Measurements from ENCODE around the gene FBXL14. TPM values are rescaled to one million over a fixed set of nuclear protein-coding genes. Genes with fewer than 3 reads are reported as not detected.
A peak's percentile ranks its signal among the peaks of the same experiment; 100 is the strongest.

FBXL14 gene
- total and polyA plus RNA-seq, 9 of the 15 experiments (the other 6 are each of a cell fraction or from before 2014, with no cell fraction given): 0.13 to 9.8 (median 3.3) TPM

DNA sequence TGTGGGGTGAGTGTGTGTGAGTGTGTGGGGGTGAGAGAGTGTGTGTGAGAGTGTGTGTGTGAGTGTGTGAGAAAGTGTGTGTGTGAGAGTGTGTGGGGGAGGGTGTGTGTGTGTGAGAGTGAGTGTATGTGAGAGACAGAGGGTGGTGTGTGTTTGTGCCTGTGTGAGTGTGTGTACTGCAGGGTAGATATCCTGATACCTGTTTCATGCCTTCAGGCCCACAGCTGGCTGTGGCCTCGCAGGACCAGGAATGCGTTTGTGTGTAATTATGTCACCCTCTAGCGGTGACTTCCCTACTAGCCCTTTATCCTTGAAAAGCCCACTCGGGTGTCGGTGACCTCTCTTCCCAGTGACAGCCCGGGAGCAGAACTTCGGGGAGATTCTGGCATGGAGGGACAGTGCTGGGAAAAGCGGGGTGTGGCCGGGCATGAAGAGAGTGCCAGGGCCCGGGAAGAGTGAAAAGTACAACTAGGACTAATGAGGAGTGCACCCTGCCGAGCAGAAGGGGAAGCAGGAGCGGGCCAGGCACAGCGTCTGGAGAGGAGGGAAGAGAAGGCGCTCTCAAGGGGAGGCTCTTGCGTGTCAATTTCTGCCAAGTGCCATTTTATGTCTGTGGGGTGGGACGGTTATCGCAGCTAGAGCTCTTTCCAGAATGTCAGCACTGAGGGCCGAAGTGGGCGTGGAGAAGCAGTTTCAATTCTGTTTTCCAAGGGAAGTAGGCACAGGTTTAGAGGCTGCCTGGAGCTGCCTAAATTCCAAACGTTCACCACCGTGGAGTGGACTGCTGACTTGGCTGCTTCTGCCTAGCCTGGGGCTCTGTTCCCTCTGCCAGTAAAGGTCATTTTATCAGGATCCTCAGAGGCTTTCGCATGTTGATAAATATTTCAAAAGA, 11.0 kb upstream of the FBXL14 start (continued):
- TF ChIP-seq MYBL2 (IDR thresholded peaks at IDR 0.05; ENCODE audit: low read depth): no peak
- TF ChIP-seq MYBL2 (CRISPR knock-in tag; IDR thresholded peaks at IDR 0.05; ENCODE audit: borderline replicate concordance): no peak
- TF ChIP-seq, protein P1, sequence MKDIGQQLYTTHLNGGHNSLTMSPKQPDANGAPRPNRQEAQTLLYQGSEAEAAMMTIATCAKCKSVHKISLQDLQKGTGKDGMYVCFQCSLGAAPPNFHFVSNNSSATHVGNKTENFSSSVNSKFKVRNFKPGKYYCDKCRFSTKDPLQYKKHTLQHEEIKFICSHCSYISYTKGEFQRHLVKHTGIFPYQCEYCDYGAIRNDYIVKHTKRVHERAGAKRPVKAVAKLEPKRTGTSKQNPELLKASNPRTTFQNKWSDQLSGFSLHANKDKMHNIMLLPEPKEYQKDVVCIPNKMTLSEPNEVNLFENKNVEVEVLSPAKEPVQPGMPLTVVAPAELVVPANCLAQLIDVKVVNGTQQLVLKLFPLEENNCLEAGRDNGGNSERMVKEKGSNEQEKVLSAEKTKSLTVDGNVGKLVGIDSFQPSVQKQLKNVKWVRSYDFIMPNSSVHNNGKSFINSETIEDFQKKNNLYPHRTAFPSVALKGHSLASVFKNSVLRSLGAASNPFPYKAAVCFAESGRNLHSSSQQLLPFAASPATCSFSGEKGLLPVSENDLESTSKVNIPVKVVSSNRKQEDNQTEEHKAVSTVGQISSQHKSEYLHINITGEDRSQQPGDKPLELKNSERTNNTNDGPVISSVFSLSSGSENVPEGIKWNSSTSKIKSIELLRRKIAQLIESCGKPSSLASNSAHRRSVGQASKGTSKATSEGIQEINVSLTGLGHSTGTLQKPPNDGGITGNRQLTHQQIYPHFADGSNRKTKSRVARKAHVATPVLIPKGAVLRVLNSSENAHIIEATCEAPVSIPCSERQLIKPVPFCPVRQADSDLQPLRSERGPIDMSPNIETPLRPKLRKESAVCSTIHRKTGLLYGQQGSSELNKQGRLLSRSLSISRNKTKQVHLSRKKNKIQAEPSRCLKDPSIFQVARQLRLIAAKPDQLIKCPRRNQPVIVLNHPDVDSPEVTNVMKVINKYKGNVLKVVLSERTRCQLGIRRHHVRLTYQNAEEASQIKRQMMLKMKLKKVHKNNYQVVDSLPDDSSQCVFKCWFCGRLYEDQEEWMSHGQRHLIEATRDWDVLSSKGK (CRISPR knock-in tag; IDR thresholded peaks at IDR 0.05): no peak
- TF ChIP-seq ELF1 (tag; IDR thresholded peaks at IDR 0.05): no peak
- no peak for TF ChIP-seq SIRT6 (IDR thresholded peaks at IDR 0.05; ENCODE audit: low read depth, low read length)
- no peak for TF ChIP-seq LEF1 (IDR thresholded peaks at IDR 0.05)
- TF ChIP-seq, protein P2, sequence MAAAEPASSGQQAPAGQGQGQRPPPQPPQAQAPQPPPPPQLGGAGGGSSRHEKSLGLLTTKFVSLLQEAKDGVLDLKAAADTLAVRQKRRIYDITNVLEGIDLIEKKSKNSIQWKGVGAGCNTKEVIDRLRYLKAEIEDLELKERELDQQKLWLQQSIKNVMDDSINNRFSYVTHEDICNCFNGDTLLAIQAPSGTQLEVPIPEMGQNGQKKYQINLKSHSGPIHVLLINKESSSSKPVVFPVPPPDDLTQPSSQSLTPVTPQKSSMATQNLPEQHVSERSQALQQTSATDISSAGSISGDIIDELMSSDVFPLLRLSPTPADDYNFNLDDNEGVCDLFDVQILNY (CRISPR knock-in tag; IDR thresholded peaks at IDR 0.05): no peak
- TF ChIP-seq NR1H2 (CRISPR knock-in tag; IDR thresholded peaks at IDR 0.05): no peak
- TF ChIP-seq, protein P3, sequence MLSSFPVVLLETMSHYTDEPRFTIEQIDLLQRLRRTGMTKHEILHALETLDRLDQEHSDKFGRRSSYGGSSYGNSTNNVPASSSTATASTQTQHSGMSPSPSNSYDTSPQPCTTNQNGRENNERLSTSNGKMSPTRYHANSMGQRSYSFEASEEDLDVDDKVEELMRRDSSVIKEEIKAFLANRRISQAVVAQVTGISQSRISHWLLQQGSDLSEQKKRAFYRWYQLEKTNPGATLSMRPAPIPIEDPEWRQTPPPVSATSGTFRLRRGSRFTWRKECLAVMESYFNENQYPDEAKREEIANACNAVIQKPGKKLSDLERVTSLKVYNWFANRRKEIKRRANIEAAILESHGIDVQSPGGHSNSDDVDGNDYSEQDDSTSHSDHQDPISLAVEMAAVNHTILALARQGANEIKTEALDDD (IDR thresholded peaks at IDR 0.05): no peak
- no peak for TF ChIP-seq MAFF (IDR thresholded peaks at IDR 0.05; ENCODE audit: low read length)
- TF ChIP-seq ZNF41 (CRISPR knock-in tag; conservative IDR thresholded peaks at IDR 0.05): no peak
- TF ChIP-seq RBFOX2 (IDR thresholded peaks at IDR 0.05; ENCODE audit: low read depth, low read length): peak; percentile 46; the same call in 1 of the 2 replicates
- TF ChIP-seq MED1 (CRISPR knock-in tag; IDR thresholded peaks at IDR 0.05; ENCODE audit: borderline replicate concordance): no peak
- no peak for TF ChIP-seq SOX6 (IDR thresholded peaks at IDR 0.05)
- 0 out of 2 replicates have a peak, but pooled peaks have one; percentile 30 for TF ChIP-seq SMARCA4 (IDR thresholded peaks at IDR 0.05)
- TF ChIP-seq FOS (IDR thresholded peaks at IDR 0.05; ENCODE audit: extremely low read depth, insufficient read length): no peak
- TF ChIP-seq CREBBP (IDR thresholded peaks at IDR 0.05; ENCODE audit: low read depth, low read length): no peak
- TF ChIP-seq HDAC2 (IDR thresholded peaks at IDR 0.05): peak; percentile 57; the same call in 1 of the 2 replicates
- peak; percentile 19; the same call in 1 of the 2 replicates for TF ChIP-seq MTA3 (IDR thresholded peaks at IDR 0.05; ENCODE audit: borderline replicate concordance)
